Measurements from ENCODE around the gene RXRA. TPM values are rescaled to one million over a fixed set of nuclear protein-coding genes. Genes with fewer than 3 reads are reported as not detected.

RXRA gene
- total RNA-seq, 4 donors from 2014 or later, result 53.3 to 87.8 (median 69.6) TPM

DNA sequence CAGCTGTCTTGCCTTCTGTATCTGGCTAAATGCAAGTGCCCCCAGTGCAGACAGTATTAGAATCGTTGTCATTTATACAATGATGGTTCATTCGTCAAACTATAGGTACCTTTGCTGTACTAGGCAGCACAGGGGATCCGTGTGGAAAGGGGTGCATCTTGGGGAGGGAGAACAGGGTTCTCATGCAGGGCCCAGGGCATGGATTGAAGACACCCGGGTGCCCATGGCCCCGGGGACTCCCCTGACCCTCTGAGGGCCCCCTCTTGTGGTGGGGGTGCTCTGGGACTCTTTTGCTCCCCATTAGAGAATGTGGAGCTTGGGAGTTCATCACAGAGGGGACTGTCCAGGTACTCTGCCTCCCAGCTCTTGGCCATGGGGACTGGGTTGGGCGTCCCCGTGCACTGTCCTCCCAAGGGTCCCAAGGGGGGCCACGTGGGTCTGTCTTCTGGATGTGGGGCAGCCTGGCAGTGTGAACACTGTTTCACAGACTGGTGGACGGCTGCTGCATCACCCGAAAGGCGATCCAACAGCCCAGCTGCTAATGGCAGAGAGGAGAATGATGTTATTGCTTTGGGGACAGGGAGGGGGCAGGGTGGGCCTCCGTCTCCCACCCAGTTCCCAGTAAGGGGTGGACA is 36.9 kb upstream of the RXRA start:
- DNase-seq (ENCODE audit: low spot score) (no peak), ATAC-seq (ENCODE audit: low FRiP score) (no peak)
- TF ChIP-seq, protein P1, sequence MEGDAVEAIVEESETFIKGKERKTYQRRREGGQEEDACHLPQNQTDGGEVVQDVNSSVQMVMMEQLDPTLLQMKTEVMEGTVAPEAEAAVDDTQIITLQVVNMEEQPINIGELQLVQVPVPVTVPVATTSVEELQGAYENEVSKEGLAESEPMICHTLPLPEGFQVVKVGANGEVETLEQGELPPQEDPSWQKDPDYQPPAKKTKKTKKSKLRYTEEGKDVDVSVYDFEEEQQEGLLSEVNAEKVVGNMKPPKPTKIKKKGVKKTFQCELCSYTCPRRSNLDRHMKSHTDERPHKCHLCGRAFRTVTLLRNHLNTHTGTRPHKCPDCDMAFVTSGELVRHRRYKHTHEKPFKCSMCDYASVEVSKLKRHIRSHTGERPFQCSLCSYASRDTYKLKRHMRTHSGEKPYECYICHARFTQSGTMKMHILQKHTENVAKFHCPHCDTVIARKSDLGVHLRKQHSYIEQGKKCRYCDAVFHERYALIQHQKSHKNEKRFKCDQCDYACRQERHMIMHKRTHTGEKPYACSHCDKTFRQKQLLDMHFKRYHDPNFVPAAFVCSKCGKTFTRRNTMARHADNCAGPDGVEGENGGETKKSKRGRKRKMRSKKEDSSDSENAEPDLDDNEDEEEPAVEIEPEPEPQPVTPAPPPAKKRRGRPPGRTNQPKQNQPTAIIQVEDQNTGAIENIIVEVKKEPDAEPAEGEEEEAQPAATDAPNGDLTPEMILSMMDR (IDR thresholded peaks at IDR 0.05), result no peak

DNA sequence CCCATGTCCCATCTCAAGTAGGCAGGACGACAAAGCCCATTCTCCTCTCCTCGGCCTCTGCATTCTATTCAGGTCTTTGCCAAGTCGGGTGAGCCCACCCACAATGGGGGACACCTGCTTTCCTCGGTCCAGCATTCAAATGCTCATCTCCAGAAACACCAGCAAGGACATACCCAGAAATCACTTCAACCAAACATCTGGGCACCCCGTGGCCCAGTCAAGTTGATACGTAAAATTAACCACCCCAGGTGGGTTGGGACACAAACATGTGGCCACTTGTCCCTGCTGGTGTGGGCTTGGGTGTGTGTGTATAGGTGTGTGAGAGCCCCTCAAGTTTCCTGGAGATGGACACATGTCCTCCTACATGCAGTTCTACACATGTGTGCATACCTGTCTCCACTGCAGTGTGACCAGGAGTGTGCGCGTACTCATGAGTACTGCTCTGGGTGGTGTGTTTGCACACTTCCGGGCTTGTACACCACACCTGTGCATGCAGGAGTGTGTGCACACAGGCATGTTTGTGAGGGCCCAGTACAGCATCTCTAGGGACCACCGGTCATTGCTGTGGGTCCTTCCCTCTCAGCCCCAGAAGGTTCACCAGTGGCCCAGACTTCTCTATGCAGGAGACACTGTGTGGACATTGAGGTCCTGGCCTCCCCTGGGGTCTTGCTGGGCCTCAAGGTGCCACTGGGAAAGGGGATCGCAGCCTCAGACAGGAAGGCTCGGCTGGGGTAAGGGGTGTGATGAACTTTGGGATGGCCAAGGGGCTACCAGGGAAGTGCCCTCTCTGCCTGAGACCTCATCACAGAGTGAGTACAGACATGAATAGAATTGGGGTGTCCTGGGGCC is 35.4 kb upstream of the RXRA start:
- DNase-seq (ENCODE audit: low spot score), result no peak
- TF ChIP-seq, protein P1 (IDR thresholded peaks at IDR 0.05), result no peak
- ATAC-seq (ENCODE audit: low FRiP score), result no peak

DNA sequence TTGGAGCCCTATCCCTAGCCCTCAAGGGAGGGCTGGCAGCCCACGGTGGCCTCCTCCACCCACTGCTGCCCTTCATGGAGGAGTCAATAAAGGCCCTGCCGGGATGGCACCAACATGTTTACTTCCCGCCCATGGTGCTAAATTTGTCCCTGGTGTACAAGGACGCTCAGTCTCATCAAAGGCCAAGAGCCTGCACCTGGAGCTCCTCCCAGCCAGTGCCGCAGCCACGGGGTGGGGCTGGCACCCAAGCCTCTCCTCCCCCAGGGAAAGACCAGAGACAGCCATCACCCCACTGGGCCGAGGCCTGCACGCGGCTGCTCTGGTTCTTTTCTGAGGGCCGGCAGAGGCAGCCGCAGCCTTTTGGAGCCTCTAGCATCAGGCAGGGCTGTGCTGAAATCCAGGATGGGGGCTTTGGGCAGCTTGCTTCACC is 34.8 kb upstream of the RXRA start:
- DNase-seq (ENCODE audit: low spot score) (no peak), ATAC-seq (ENCODE audit: low FRiP score) (no peak)
- TF ChIP-seq, protein P1 (IDR thresholded peaks at IDR 0.05), result no peak

DNA sequence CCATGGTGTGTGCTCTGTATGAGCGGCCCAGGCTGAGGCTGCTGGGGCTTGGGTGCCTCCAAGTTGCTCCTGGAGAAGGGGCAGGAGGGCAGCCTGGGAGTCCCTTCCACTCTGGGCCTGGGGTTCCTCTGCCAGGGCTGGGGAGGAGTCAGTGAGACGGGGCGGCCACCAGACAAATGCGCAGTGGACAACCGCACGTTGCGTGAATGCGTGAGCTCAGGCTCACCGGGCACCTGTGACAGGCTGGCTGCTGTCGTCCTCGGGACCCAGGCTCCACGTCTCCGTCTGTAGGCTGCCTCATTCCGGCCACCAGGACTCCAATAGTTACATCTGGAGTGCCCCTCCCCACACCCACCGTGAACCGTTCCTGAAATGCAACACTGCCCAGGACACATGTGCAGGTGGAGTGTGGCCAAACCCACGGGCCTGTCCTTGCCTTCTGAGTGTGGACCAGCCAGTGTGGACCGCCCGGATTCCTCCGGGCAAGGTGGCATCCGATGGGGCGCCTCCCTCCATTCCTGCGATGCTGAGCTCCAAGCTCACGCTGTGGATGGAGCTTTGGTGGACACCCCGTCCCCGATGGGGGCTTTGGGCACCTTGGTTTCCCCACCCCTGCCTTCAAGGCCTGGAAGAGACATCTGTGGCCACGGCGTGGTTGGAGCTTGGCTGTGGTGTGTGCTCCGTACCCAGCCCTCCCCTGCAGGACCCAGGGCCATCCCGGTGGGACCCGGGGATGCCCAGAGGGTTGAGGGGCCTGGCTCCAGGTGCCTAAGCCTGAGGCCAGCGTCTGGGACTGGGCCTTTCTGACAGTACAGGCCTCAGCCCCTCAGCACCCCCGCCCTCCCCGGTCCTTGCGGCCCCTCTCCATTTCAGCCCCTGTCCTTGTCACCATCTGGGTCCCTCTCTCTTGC is 34.0 kb upstream of the RXRA start:
- DNase-seq (ENCODE audit: low spot score) (no peak), ATAC-seq (ENCODE audit: low FRiP score) (no peak)
- TF ChIP-seq, protein P1 (IDR thresholded peaks at IDR 0.05), result no peak

DNA sequence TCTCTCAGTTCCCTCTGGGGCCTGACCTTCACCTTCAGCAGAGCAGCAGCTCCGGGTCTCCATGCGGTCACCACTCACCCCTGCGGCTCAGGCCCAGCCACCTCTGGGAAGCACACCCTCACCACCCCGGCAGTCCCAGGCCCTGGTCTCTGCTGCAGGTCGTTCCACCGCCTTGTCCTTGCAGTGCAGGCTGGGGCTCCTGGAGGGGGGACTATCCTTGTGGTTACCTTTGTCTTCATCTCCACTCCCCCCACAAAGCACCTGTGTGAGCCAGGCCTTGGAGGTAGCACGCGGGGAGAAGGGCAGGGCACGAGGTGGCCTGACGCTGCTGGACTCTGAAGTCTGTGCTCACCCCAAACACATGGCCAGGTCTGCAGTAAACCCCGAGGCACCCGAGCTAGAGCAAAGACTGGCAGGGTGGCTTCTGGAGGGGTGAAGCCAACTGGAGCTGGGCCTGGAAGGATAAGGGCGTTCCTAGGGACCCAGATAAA is 33.2 kb upstream of the RXRA start:
- ATAC-seq (ENCODE audit: low FRiP score) (no peak), DNase-seq (ENCODE audit: low spot score) (no peak)
- TF ChIP-seq, protein P1 (IDR thresholded peaks at IDR 0.05), result no peak

DNA sequence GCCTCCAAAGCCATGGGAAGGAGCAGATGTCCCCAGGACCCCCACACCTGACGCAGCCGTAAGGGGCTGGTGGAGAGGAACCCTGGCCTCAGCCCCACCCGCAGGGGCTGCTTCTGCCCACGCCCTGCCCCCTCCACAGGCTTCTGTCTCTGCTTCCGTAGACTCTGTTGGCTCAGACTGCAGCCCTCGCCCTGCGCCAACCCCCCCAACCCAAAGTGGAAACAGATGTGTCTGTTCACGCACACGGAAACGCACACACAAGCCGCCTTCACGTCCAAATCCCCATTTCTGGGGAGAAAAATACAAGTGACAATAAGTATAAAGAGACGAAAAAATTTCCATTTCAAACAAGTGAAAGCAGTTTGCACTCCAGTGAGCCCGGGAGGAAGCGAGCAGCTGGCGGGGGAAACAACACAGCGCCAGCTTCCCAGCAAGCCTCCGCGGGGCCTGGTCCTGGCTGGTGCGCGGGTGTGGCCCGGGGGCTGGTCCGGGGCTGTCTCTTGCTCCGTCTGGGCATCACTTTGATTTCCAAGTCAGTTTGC is 32.6 kb upstream of the RXRA start:
- DNase-seq (ENCODE audit: low spot score), result no peak
- ATAC-seq (ENCODE audit: low FRiP score), result no peak
- TF ChIP-seq, protein P1 (IDR thresholded peaks at IDR 0.05), result no peak
